Measurements from ENCODE around the gene DPF3.
"Not testable (repeated sequence)": the region's sequence is repeated elsewhere in the genome, so short reads cannot be mapped to it uniquely, and the experiment has no call there.

The DPF3 gene

GRCh38 chr14:72878746-72879145, 15.2 kb downstream of the DPF3 start:
- DNase-seq: no peak

DNA sequence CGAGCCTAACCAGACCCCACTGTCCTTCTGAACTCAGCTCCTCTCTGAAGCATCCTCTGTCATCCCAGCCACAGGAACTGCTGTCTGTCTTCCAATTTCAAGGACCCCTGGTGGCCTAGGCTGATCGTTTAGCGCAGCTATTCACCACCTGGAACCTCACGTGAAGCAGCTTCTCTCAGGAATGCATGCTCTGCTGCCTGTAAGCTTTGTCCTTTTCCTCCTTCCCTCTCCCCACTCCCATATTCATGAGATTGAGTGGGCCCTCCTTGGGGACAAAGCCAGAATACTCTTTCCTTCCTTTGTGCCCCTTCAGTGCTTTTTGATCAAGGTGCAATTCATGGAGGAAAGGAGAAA, 17.2 kb downstream of the DPF3 start:
- DNase-seq: no peak

- no peak for DNase-seq
Measured at GRCh38 chr14:72876005-72876709, 17.7 kb downstream of the DPF3 start.

DNA sequence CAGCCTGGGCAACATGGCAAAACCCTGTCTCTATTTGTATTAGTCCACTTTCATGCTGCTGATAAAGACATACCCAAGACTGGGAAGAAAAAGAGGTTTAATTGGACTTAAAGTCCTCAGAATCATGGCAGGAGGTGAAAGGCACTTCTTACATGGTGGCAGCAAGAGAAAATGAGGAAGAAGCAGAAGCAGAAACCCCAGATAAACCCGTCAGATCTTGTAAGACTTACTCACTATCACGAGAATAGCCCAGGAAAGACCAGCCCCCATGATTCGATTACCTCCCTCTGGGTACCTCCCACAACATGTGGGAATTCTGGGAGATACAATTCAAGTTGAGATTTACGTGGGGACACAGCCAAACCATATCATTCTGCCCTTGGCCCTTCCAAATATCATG, 23.0 kb downstream of the DPF3 start:
- DNase-seq: not testable (repeated sequence)

- DNase-seq: no peak
Measured at GRCh38 chr14:72869407-72870329, 24.2 kb downstream of the DPF3 start.

DNA sequence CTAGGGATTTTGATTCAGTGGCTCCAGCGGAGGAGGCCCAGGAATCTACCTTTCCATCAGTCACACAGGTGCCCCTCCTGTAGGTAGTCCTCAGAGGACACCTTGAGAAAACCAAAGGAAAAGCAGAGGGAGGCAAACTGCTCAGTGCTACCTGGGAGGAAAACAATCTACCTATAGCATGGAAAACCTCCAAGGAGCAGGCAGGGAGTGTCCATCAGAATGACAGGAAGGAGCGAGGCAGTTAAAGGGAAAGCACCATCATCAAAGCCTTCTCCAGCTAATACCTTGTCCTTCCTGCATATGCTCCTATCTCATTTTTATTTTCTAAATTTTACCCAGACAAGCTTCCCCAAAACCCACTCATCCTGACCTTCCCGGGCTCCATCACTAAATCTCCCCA, 25.4 kb downstream of the DPF3 start:
- DNase-seq: no peak

DNA sequence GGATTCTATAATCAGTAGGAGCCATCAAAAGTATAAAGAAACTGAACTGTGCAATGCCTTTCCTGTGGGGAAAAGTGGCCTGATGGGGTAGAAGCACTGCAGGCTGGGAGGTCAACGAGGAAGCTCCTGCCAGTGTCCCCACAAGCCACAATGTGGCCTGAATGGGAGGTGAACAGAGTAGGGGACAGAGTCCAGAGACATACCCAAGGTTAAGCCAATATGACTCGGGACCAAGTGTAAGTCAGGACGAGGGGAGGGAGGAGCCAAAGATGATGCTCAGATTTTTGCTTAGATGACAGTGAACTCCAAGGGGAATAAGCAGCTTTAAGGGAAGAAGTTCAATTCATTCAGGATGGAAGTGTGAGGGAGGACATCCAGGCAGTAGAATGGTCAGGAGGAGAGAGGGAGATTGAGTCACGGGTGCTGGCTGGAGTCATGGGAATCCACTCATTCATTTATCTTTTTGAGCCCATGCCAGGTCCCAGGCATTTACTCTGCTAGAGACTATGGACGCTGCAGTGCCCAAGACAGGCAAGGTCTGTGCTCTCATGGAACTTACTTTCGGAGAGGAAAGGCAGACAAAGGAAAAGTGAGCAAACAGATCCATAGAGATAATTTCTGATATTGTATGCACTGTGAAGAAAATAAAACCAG, 29.1 kb downstream of the DPF3 start:
- DNase-seq: no peak

DNA sequence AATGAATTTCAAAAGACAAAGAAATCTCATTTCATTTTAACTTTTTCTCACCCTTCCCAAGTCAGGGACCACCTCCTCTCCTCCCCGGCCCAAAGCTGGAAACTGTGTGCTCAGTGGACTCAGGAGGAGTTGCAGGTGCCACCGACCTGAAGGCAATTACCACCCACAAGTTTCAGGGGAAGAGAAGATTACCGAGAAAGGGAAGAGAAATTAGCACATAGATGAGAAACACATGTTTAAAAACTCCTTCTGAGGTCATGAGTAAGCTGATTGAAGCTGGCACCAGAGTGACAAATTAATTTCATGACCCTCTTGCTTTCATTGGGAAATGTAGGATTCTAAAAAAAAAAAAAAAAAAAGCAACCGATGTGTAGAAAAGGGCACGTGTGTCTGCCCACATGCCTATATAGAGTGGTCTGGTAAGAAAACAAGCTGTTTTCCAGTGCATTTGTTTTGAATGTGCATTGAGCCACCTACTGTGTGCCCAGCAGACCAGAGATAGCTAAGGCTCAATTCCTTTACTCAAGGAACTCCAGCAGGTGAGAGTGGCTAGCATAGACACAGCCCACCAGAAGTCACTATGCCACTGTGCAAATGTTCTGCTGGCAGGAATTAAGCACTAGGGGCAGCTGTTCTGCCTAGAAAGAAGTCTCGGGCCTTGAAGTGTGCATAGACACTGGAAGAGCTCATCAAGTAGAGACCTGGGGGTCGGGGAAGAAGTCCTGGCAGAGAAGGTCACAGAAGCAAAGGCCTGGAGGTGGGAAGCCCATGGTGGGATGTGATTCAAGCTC, 30.5 kb downstream of the DPF3 start:
- no peak for DNase-seq

DNA sequence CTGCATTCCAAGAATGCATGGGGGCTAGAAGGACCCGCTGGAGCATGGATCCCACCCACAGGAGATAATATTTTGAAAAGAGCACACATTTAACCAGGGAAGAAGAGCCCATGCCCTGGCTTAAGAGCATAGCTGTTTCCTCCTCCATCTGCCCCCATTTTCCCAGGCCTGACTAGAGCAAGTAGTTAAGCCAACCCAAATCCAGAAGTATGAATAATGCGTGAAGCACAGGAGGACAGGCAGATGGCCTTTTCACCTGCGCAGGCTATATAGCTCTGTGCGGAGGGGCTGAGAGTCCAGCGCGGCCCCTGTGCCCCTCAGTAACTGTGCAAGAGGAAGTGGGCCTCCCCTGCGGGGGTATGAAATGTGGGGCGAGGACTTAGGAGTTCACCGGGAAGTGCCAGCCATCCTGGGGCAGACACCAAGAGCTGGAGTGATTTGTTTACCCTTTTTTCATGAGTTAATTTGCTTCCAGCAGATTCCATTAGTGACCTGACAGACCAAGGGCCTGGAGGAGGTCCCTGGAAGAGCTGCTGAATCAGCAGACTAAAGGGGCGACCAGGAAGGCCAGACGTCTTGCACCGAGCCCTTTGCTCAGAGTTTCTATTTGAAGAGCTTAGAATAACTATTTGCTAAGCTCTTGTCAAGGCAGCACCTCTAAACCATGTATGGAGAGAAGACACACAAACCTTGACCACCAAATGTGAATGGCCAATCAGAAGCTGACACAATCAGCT, 37.2 kb downstream of the DPF3 start:
- no peak for DNase-seq

DNA sequence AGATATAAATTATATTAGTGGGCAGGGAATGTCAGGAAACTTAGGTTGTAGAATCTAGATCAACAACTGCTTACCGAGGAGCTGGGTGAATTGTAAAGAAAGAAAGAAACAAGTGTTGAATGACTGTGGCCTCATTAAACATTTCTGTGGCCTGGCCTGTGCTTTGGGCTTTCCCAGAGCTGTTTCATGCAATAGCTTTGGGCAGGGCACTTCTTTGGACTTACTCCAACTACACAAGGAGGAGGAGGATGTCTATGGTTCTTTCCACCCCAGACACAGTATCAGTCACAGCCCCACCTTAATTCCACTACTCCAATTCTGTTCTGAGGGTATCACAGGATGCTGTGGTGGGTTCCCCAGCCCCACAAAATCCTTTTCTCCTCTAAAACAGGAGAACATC, 38.0 kb downstream of the DPF3 start:
- no peak for DNase-seq

DNA sequence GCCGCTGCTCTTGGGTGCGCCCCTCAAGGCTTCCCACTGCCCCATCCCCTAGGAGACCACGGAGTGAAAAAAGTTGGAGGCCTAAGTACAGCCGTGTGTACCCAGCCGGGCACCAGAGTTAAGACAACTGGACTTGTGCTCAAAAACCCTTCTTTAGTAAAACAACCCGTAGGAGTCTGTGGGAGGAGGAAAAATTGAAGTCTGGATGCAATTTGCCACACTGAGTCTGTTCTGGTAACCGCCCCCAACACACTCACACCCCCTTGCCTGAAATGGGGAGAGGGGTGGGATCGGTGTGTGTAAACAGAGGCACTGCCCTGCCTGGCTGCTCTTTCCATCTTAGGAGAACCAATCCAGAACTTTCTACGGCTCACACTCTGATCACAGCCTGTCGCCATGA, 41.7 kb downstream of the DPF3 start:
- DNase-seq: no peak

GRCh38 chr14:72851635-72852034, 42.3 kb downstream of the DPF3 start:
- DNase-seq: no peak

DNA sequence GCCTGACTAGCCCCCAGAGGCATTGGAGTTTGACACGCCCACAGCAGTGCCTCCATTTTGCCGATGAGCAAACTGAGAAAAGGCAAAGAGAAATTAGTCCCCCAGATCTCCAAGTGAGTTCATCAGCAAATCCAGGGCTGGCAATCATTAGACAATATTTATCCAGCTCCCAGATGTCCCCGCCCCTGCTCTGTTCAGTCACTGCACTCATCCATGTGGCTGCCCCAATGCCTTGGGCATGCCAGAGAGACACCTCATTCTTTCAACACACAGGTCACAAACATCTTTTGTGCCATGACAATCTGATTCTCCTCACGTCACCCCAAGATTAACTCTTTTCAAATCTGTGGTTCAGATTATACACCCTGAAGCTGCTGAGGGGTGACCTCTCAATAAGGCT, 43.5 kb downstream of the DPF3 start:
- DNase-seq: no peak

DNA sequence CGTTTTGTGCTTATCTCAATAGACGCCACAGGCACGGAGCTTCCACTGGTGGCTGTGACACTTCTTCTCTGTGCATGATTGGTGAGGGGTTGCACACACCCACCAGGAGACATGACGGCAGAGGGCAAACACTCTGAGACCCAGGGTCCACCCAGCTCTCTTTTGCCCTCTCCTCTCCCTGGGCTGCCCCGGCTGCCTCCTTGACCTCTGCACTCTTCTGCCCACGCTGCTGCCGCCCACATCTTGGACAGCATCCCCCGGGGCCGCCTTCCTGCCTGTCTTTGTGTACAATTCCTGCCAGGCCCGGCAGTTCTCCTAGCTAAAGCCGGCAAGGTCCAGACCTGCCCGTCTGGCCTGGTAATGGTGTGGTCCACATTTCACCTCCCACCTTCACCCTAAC, 44.7 kb downstream of the DPF3 start:
- DNase-seq: no peak

GRCh38 chr14:72847721-72848120, 46.2 kb downstream of the DPF3 start:
- no peak for DNase-seq

DNA sequence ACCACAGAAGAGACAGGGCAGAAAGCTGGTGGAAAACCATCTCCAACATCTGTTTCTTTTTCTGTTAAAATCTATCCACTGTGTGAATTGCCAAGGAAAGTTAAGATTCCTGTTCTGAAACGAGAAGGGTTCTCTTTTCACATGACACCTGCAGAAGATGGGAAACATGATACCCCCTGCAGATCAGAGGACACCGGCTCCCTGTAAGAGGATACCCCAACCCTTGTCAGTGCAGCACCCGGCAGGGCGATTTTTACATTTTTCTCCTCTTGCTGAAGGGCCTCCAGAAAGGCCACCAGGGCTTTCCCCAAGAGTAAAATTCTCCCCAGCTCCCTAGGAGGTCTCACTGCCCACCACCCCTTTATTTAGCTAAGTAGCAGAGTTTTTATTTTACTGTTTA, 48.2 kb downstream of the DPF3 start:
- DNase-seq: no peak

DNA sequence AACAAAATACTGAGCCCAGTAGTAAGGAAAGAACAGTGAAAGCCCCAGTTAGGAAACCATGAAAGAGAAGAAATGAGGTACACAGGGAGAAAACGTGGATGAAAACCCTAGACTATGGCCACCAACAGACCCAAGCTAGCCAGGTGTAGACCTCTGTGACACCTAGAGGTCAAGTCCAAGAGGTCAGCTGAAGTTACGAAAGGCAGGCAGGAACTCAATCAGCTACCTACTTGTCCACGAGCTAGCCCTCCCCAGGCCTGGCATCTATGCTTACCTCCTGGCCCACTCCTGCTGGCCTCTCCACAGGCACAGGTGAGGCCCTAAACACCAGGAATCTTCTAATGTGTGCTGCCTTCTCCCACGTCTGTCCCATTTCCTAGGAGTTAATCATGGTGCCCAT, 48.7 kb downstream of the DPF3 start:
- no peak for DNase-seq

DNA sequence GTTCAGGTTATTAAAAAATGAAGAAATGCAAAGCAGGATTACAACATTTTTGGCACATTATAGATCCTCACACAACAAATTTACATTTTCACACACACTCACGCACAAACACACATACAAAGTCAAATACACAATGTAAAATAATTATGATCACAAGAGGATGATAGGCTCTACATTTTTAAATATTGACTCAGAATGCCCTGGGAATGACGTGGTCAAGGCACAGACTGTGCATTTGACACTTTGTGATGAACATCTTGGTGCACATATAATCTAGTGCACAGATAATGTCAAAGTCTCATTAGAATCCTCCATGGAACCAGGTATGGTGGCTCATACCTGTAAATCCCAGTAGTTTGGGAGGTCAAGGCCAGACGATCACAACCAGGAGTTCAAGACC, 49.4 kb downstream of the DPF3 start:
- no peak for DNase-seq

GRCh38 chr14:72839753-72840607, 53.9 kb downstream of the DPF3 start:
- no peak for DNase-seq

DNA sequence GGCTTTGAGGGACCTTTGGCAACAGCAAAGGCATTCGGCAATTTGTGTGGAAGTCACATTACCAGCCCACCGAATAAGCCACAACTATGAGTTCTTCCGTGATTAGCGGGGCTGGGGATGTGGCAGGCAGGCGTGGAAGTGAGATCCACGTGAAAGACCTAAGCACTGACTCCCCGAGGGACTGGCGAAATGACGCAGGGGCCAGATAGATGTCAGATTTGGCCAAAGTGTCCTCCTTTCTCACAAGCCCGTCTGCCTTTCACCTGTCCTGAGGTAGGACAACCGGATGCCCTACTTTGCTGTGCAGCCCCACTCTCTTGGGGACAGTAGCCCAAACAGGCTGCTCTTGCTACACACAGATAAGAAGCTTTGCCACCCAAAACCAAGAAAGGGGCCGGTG, 54.5 kb downstream of the DPF3 start:
- DNase-seq: no peak

DNA sequence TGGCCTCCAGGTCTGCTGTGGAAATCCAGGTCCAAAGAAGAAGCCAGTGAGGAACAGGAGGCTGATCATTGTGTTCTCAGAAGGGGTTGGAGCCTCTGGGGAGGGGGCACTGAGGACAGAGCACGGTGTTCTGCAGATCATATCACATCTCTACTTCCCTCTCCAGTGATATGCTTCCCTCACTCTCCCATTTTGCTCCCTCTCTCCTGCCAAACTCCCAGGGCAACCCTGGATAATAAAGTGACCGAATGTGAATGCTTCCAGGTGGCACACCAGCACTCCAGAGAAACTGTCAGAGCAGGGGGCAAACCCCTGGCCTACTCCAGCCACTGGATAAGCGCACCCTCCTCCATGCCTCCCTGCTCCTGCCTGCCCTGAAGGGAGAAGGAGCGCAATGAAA, 57.8 kb downstream of the DPF3 start:
- DNase-seq: no peak

Data from right hindlimb (tissue), 1 donor.